Embryonic facial prominence (tissue), 1 donor: ENCODE measurements around the gene PTCH1.

Experiments used
- DNase-seq: peaks from one replicate; pipeline ENCODE4 v3.0.0-alpha.2; 2016; ENCODE audit errors: extremely low spot score

PTCH1 gene

GRCh38 chr9:95440447-95440846 lies 76.3 kb downstream of the PTCH1 start:
- no peak for DNase-seq

GRCh38 chr9:95438561-95439357 lies 78.0 kb downstream of the PTCH1 start:
- DNase-seq = no peak

- no peak for DNase-seq
Measured at GRCh38 chr9:95437559-95437958, 79.2 kb downstream of the PTCH1 start.

GRCh38 chr9:95436416-95436815 lies 80.4 kb downstream of the PTCH1 start:
- DNase-seq = no peak

- DNase-seq = no peak
Measured at GRCh38 chr9:95435074-95435728, 81.6 kb downstream of the PTCH1 start.

- no peak for DNase-seq
Measured at GRCh38 chr9:95434116-95435073, 82.4 kb downstream of the PTCH1 start.

- peak; percentile 30 for DNase-seq
Measured at GRCh38 chr9:95433096-95433819, 83.5 kb downstream of the PTCH1 start.

- no peak for DNase-seq
Measured at GRCh38 chr9:95431286-95431685, 85.5 kb downstream of the PTCH1 start.

- no peak for DNase-seq
Measured at GRCh38 chr9:95429948-95430620, 86.7 kb downstream of the PTCH1 start.

GRCh38 chr9:95429096-95429495 lies 87.7 kb downstream of the PTCH1 start:
- DNase-seq = no peak

- DNase-seq = no peak
Measured at GRCh38 chr9:95425910-95426551, 90.7 kb downstream of the PTCH1 start.

GRCh38 chr9:95422650-95423049 lies 94.1 kb downstream of the PTCH1 start:
- DNase-seq = no peak

- no peak for DNase-seq
Measured at GRCh38 chr9:95420518-95420917, 96.3 kb downstream of the PTCH1 start.

GRCh38 chr9:95419444-95419843 lies 97.3 kb downstream of the PTCH1 start:
- no peak for DNase-seq

GRCh38 chr9:95415158-95415557 lies 101.6 kb downstream of the PTCH1 start:
- DNase-seq = no peak

- no peak for DNase-seq
Measured at GRCh38 chr9:95413793-95414192, 103.0 kb downstream of the PTCH1 start.

GRCh38 chr9:95411054-95411892 lies 105.5 kb downstream of the PTCH1 start:
- DNase-seq = no peak

- no peak for DNase-seq
Measured at GRCh38 chr9:95409650-95410426, 106.9 kb downstream of the PTCH1 start.

- no peak for DNase-seq
Measured at GRCh38 chr9:95407524-95407923, 109.2 kb downstream of the PTCH1 start.
